H1 (cell line): ENCODE measurements around the gene ADAD2. TPM values are rescaled to one million over a fixed set of nuclear protein-coding genes. Genes with fewer than 3 reads are reported as not detected.

Source experiments
- CBX5 ChIP-seq: fragments of 300-800, 300-1000 bp; sonication (generic); IDR thresholded peaks from 2 replicates; pipeline ENCODE4 v1.7.1; 2016; ENCODE audit warnings: antibody characterized with exemption, low read length, low read depth
- CBX8 ChIP-seq: fragments of 300-800, 300-1000 bp; sonication (generic); IDR thresholded peaks from 2 replicates; pipeline ENCODE4 v1.7.1; 2016; ENCODE audit warnings: low read depth, low read length, borderline replicate concordance
- EGR1 ChIP-seq: IDR thresholded peaks from 2 replicates; pipeline ENCODE4 v1.6.1; 2011; ENCODE audit warnings: low read depth, low read length, borderline replicate concordance
- EP300 ChIP-seq, 2 experiments: IDR thresholded peaks; 1 replicate in 1 of 2; 2 replicates in 1 of 2; pipeline ENCODE4 v1.6.1; 2011 to 2012; ENCODE audit warnings: low read depth in 2 of 2, low read length in 2 of 2, mild to moderate bottlenecking in 2 of 2, borderline replicate concordance in 1 of 2, inconsistent platforms in 1 of 2, moderate library complexity in 1 of 2
- EZH2 ChIP-seq: fragments of 200-600 bp; sonication (generic); IDR thresholded peaks from 2 replicates; pipeline ENCODE4 v1.7.1; 2012; ENCODE audit warnings: low read depth, mild to moderate bottlenecking, moderate library complexity, low read length, inconsistent platforms; ENCODE audit not compliant: severe bottlenecking
- FOSL1 ChIP-seq: IDR thresholded peaks from 2 replicates; pipeline ENCODE4 v1.6.1; 2011; ENCODE audit warnings: mild to moderate bottlenecking, low read depth, low read length, moderate library complexity; ENCODE audit not compliant: insufficient read depth
- HDAC2 ChIP-seq, 2 experiments: fragments of 300-600 bp in 1 of 2; sonication (generic) in 1 of 2; IDR thresholded peaks; 2 replicates each; pipeline ENCODE4 v1.6.1; 2011 to 2012; ENCODE audit warnings: low read depth in 2 of 2, low read length in 2 of 2, mild to moderate bottlenecking in 2 of 2, moderate library complexity in 2 of 2, borderline replicate concordance in 1 of 2, inconsistent platforms in 1 of 2
- HDAC6 ChIP-seq: IDR thresholded peaks from one replicate; pipeline ENCODE4 v1.7.1; 2012; ENCODE audit warnings: low read depth, mild to moderate bottlenecking, inconsistent platforms, low read length, moderate library complexity
- POLR2AphosphoS5 ChIP-seq: IDR thresholded peaks from 2 replicates; pipeline ENCODE4 v1.6.1; 2011; ENCODE audit warnings: low read depth, low read length
- POU5F1 ChIP-seq: IDR thresholded peaks from 2 replicates; pipeline ENCODE4 v1.6.1; 2011; ENCODE audit warnings: low read depth, mild to moderate bottlenecking, low read length, moderate library complexity
- SIN3A ChIP-seq, 2 experiments: IDR thresholded peaks in 1 of 2; conservative IDR thresholded peaks in 1 of 2; 2 replicates each; pipeline ENCODE4 v1.6.1; 2011 to 2012; ENCODE audit warnings: low read length in 2 of 2, improper control_type of control experiment in 1 of 2, low read depth in 1 of 2, mild to moderate bottlenecking in 1 of 2
- SP4 ChIP-seq: IDR thresholded peaks from 2 replicates; pipeline ENCODE4 v1.6.1; 2012; ENCODE audit warnings: low read length, inconsistent platforms
- SUZ12 ChIP-seq: fragments of 200-600 bp; sonication (generic); IDR thresholded peaks from 2 replicates; pipeline ENCODE4 v1.6.1; 2012; ENCODE audit warnings: mild to moderate bottlenecking, inconsistent platforms, low read length, moderate library complexity, mixed read lengths
- ZNF274 ChIP-seq: IDR thresholded peaks from 2 replicates; pipeline ENCODE4 v1.7.0; 2012; ENCODE audit warnings: low read length, borderline replicate concordance; ENCODE audit errors: extremely low read depth
- polyA plus RNA-seq, 7 experiments: library from polyadenylated mRNA; depleted of rRNA in 3 of 7; stranded (reverse) in 5 of 7; unstranded in 2 of 7; fragments of >200 nt in 5 of 7; fragments of 200-250 nt in 2 of 7; gene quantifications; 1 replicate in 5 of 7; 2 replicates in 1 of 7; 4 replicates in 1 of 7; pipeline versions ENCODE4 v1.2.1 to v1.2.3, GENCODE V29; 2011 to 2013; ENCODE audit warnings: missing spikeins in 2 of 7, mixed read lengths in 2 of 7
- total RNA-seq: library from RNA; stranded (reverse); fragmentation: NEBNext Ultra II Directional; extraction: Animal tissue kit (Norgen Biotek cat#: 25700); gene quantifications from 2 replicates; pipeline ENCODE4 v1.2.1, GENCODE V29; 2021
- TF ChIP-seq, protein P1 (sequence below): IDR thresholded peaks from 2 replicates; pipeline ENCODE4 v1.6.1; 2012; ENCODE audit warnings: inconsistent platforms

ADAD2 gene
- total and polyA plus RNA-seq, 2 of the 8 experiments (the other 6 are each of a cell fraction or from before 2014, with no cell fraction given), result 1.2 to 1.3 TPM

DNA sequence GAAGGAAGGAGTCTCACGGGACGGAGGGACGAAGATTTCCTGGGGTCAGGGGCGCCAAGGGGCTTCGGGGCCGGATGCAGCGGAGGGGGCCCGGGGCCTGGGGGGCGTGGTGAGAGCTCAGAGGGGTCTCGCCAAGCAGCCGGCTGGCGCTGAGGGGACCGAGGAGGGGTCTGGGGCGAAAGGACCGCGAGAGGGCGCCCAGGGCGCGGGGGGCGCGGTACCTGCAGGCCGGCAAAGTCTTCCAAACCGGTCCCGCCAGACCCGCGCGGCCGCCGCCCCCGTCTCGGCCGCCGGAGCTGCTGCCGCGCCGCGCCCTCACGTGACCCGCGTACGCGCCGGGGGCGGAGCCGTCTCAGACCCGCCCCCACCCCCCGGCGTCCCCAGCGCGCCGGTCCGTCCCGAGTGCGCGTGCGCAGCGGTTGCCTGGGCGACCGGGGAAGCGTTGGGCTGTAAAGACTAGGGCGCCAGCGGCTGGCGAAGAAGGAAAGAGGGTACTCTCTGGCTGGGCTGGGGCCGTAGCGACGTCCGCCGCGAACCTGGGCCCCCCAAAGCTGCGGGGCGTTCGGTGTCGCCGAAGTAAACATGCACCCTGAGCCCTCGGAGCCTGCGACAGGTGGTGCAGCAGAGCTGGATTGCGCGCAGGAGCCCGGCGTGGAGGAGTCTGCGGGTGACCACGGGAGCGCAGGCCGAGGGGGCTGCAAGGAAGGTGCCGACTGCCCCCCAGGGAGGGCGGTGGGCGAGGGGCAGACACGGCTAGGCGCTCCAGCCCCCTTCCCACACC is 45.9 kb upstream of the ADAD2 start, which contains the start of the genes DNAAF1 and HSDL1 (continued):
- peak; percentile 85; the same call in 1 of the 2 replicates for TF ChIP-seq EGR1
- TF ChIP-seq HDAC2 (IDR thresholded peaks at IDR 0.05; ENCODE audit: borderline replicate concordance in 1 of 2, low read depth in 2 of 2, low read length in 2 of 2), result no peak
- TF ChIP-seq, protein P1, sequence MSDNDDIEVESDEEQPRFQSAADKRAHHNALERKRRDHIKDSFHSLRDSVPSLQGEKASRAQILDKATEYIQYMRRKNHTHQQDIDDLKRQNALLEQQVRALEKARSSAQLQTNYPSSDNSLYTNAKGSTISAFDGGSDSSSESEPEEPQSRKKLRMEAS, result peak; percentile 34; the same call in 1 of the 2 replicates
- no peak for TF ChIP-seq SUZ12
- no peak for TF ChIP-seq ZNF274
- TF ChIP-seq CBX8, result no peak
- TF ChIP-seq POLR2AphosphoS5, result no peak
- TF ChIP-seq FOSL1, result no peak
- TF ChIP-seq SIN3A (conservative IDR thresholded peaks at IDR 0.05 in 1 of 2, IDR thresholded peaks at IDR 0.05 in 1 of 2; ENCODE audit: low read depth in 1 of 2, low read length in 2 of 2), result peak; percentile 72 to 97; a peak in 2 of 4 replicates
- TF ChIP-seq EP300 (IDR thresholded peaks at IDR 0.05; ENCODE audit: borderline replicate concordance in 1 of 2, low read depth in 2 of 2, low read length in 2 of 2), result no peak
- no peak for TF ChIP-seq EZH2
- TF ChIP-seq HDAC6, result no peak
- no peak for TF ChIP-seq POU5F1
- TF ChIP-seq CBX5, result no peak
- TF ChIP-seq SP4, result no peak
